HG03025 (cell line): ENCODE data around the gene SARDH.

ENCODE experiments used
- ATAC-seq: cut with Tn5 transposase; IDR thresholded peaks from one replicate; pipeline ENCODE4 v1.9.1; 2021; ENCODE audit warnings: mild to moderate bottlenecking, moderate library complexity; ENCODE audit not compliant: unreplicated experiment, low FRiP score

SARDH gene

DNA sequence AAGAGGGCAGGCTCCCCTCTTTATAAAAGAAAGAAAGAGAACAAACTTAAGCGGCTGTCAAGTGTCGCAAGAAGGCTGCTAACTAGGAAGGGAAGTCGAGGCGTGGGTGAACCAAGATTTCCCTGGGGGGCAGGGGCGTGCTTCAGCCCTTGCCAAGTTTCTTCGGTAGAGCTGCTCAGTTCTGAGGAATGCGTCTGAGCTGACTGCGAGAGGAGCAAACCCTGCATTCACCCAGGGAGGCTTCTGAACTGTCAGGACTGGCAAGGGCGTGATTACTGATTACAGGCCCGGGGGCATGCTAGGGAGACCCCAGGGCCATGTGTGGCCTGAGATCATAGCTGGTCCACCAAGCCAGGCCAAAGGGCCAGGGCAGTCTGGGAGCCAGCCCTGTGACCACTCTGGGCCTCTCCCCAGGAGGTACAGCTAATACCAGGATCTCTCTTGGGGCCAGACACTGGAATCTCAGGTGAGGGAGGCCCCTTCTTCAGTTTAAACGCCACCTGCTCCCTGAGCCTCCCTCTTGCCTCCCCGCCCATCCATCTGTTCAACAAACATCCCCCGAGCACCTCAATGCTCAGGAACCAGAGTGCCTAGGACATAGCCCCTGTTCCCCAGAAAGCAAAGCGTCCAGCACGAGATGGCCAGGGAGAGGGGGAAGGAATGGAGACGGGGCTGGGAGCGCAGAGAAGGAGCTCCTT, 30.9 kb downstream of the SARDH start:
- ATAC-seq: no peak

- ATAC-seq: no peak
Measured at GRCh38 chr9:133706307-133707050, 31.7 kb downstream of the SARDH start.

- ATAC-seq: no peak
Measured at GRCh38 chr9:133705576-133705975, 32.6 kb downstream of the SARDH start.

DNA sequence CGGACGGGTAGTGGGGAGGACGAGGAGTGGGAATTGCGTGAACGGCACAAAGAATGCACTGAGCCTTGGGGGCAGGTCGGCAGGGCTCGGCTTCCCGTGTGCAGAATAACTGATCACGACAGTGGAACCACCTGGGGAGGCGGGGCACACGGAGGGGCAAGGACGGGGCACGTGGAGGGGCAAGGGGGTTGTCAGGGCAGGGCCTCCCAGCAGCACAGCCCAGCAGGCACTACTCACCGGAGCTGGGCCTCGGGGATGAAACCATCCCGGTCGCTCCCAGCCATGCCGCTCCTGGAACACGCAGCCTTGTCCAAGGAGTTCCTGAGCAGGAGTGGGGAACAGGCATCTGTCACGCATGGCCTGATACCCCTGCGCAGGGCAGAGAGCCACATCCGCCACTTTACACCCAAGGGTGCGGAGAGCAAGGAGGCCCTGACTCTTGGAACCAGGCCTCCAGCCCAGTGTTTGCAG, 33.4 kb downstream of the SARDH start:
- no peak for ATAC-seq

DNA sequence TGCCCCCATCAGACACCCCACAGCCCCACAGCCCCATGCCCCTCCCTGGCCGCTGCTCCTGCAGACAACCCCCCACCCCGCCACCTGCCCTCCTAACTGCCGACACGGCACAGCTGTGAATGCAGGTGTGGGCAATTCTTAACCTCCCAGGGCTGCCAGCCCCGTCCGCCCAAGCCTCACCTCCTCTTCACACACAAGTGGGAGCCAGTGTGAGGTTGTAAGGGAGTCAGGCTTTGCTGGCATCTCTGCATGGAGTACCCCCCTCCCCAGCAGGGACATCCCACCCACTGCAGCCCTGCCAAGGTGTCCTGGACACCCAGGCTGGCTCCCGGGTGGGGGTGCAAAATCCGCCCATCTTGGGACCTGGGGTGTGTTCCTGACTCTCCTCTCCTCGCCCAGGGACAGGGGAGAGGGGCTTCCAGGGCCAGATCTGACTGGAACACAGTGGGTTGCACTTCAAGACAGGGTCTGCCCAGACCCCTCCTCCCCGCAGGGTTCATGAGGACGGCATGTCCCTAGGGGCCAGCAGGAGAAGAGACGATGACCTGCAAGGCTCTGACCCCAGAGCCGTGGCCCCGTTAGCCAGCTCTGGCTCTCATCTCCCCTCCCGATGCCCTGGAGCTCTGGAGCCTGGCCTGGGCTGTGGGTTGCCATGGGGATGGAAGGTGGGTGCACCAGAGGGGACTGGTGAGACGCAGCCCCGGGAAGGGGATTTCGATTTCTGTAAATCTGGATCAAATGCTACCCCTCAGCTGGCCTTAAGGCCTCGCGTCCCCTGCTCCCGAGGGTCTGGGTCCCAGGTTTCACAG, 34.4 kb downstream of the SARDH start:
- ATAC-seq: no peak

- ATAC-seq: no peak
Measured at GRCh38 chr9:133702798-133703590, 35.2 kb downstream of the SARDH start.

- no peak for ATAC-seq
Measured at GRCh38 chr9:133701981-133702797, 36.0 kb downstream of the SARDH start.

DNA sequence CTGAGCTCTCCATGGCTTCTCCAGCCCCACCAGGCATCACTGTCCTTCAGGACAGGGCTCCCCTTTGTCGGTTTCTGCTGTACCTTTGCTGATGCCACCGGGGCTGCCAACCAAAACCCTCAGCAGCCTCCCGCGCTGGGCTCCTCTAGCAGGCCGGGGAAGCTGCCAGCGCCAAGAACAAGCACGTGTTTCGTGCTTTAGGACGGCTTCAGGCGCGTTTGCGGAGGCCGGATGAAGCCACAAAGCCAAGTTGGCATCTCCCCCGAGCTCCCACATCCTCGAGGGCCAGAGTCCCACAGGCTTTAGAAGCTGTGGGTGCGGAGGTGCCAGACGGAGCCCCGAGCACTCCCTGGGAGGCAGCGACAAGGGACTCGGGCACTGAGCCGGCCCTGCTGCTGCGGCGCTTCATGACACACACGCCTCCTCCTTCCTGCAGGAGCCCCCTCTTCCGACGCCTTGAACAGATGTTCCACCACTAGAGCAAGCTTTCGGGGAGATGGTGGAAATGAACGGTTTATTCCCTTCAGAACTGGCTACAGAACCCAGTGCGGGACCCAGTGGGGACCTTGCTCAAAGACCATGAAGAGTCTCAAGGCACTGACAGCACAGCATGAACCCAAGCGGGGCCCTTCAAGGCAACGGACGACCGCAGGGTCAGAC, 36.7 kb downstream of the SARDH start:
- no peak for ATAC-seq

- ATAC-seq: no peak
Measured at GRCh38 chr9:133700819-133701320, 37.3 kb downstream of the SARDH start.

- ATAC-seq: no peak
Measured at GRCh38 chr9:133699546-133699945, 38.6 kb downstream of the SARDH start.

DNA sequence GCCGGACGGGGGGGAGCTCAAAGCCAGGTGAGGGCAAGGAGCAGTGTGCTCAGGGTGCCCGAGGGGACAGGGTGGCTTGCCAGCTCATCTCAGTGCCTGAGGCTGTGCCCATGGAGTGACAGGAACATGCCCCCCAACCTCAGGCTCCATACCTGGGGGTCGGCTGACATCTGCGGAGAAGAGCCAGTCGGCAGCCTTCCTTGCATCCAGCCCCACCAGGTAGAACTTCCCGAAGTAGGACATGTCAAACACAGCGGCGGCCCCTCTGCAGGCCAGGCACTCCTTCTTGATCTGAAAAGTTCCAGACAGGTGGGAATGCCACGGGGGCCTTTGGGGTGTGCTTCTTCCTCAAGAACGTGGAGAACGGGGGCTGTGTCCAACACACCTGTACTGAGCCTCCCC, 42.1 kb downstream of the SARDH start:
- no peak for ATAC-seq

DNA sequence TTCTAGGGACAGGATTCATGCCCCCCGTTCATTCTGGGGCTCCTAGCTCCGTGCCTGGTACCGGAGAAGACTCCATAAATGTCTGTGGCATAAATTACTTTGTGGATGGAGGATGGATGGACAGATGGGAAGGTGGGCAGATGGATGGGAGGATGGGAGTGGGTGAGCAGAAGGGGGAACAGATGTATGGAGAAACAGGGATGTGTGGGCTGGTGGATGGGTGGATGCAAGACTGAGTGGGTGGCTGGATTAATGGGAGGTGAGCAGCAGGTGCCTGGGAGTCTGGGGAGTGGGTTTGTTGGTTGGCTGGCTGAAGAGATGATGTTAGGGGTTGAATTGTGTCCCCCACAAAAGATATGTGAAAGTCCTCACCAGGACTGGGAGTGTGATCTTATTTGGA, 43.5 kb downstream of the SARDH start:
- no peak for ATAC-seq

DNA sequence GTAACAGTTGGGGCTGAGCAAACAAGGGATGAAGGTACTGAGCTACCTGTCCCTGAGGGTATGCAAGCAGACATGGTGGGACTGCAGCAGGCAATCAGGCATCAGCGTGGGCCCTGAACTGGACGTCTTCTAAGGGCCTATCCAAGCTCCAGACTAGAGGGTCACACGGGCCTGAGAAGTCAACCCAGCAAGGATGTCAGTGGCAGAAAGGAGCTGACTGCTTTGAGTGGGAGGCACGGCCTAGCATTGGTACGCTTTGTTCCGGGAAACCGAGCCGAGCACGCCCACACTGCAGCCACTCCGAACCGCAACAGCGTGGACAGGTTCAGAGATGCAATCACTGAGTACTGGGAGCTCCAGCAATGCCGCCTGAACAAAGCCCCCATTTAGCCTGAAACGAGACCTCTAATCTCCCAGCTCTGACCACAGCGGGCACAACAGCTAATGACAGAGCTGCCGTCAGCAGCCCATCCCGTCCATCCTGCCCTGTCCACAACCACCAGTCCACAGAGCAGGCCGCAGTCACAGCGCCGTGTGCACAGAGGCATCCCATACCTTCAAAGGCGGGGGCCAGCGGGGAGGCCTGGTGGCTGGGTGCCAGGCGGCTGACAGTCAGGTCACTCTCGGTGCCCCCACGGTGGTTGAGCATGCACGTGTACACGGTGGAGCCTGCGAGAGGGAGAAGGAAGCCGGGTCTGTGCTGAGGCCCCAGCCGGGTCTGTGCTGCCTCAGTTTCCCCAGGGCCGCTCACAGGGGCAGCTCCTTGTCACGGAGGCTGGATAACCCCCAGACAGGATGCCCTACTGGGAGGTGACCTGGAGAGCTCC, 44.2 kb downstream of the SARDH start:
- no peak for ATAC-seq

- no peak for ATAC-seq
Measured at GRCh38 chr9:133693116-133693515, 45.0 kb downstream of the SARDH start.

GRCh38 chr9:133692364-133692985, 45.7 kb downstream of the SARDH start:
- ATAC-seq: no peak

GRCh38 chr9:133691626-133692363, 46.4 kb downstream of the SARDH start:
- no peak for ATAC-seq

DNA sequence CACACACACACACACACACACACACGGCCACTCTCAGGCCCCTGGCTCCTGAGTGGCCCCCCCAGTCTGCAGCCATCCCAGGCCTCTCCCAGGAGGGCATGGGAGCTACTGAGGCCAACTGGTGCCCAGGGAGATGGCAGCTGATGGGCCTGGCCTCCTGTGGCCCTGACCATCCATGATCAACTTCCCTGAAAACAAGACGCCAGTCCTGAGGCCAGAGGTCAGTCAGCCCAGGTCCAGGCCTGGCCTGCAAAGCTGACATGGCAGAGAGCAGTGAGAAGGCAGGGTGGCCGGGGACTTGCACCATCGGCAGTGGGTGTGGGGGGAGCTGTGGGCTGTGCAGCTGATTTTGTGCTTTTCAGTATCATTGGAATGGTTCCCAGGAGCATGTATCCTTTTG, 47.0 kb downstream of the SARDH start:
- ATAC-seq: no peak
